Activated B cell treated with CpG ODN at 0.5 μM for 24 hours (primary cell): ENCODE results near the gene CPLX3. TPM values are rescaled to one million over a fixed set of nuclear protein-coding genes. Genes with fewer than 3 reads are reported as not detected.

Experiments
- ATAC-seq: fragments of 200-7000 bp; cut with Tn5 transposase; one replicate; pipeline ENCODE4 v1.10.0; 2021; ENCODE audit warnings: low read depth, mild to moderate bottlenecking, moderate library complexity
- CTCF ChIA-PET: fragments of 350-600 bp; sonication (Branson Sonifier 250); formaldehyde crosslinking; loops from one replicate; lab custom pipeline; 2021; ENCODE audit warnings: antibody characterized with exemption; lab: Charles Lee
- POLR2A ChIA-PET: fragments of 350-600 bp; sonication (Branson Sonifier 250); formaldehyde crosslinking; loops from one replicate; lab custom pipeline; 2021; ENCODE audit warnings: antibody characterized with exemption; lab: Charles Lee
- DNase-seq: peaks from one replicate; pipeline ENCODE4 v3.0.0; 2022
- H3K27ac Mint-ChIP-seq: one replicate; pipeline ENCODE4 v1.8.0; 2020; ENCODE audit warnings: mixed read lengths
- H3K27me3 Mint-ChIP-seq: one replicate; pipeline ENCODE4 v1.8.0; 2021; ENCODE audit warnings: mixed read lengths
- H3K36me3 Mint-ChIP-seq: one replicate; pipeline ENCODE4 v1.8.0; 2021; ENCODE audit warnings: low read depth, mixed read lengths
- H3K4me1 Mint-ChIP-seq: one replicate; pipeline ENCODE4 v1.8.0; 2021; ENCODE audit warnings: mixed read lengths
- H3K4me3 Mint-ChIP-seq: one replicate; pipeline ENCODE4 v1.8.0; 2020; ENCODE audit warnings: mild to moderate bottlenecking, mixed read lengths
- H3K9me3 Mint-ChIP-seq: one replicate; pipeline ENCODE4 v1.8.0; 2020; ENCODE audit warnings: mixed read lengths
- intact Hi-C: fragments of 100-400 bp; cut with micrococcal nuclease; formaldehyde crosslinking; loops from one replicate; pipeline ENCODE4 v1.15.1; 2024
- total RNA-seq: library from RNA; stranded (reverse); gene quantifications from 2 replicates; pipeline ENCODE4 v1.2.3, GENCODE V29; 2022
- TF ChIP-seq, protein P1 (sequence below): fragments of 200-600 bp; IDR thresholded peaks from one replicate; pipeline ENCODE4 v1.8.0; 2022; ENCODE audit warnings: antibody characterized with exemption, mild to moderate bottlenecking

CPLX3 gene
- total RNA-seq, 1 donor from 2014 or later, result 0.22 TPM

DNA sequence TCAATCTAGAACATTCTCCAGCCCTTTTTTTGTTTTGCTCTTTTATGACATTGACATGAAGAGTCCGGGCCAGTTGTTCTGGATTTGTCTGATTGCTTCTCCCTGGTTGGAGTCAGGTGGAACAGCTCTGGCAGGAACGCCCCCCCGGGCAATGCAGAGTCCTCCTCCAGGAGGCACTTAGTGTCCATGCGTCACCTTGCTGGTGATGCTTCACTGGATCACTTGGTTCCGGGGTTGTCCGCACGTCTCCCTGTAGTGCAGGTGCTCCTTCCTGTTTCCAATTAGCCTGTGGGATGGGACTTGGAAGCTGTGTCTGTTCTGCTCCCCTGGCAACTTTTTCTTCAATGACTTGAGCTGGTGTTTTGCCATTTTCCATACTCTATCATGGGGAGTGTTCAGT lies 34.8 kb upstream of the CPLX3 start:
- H3K4me3 Mint-ChIP-seq, result peak overlapping the region; percentile 71
- H3K36me3 Mint-ChIP-seq, result peaks cover 69% of the 10 kb centered on the region
- TF ChIP-seq, protein P1, sequence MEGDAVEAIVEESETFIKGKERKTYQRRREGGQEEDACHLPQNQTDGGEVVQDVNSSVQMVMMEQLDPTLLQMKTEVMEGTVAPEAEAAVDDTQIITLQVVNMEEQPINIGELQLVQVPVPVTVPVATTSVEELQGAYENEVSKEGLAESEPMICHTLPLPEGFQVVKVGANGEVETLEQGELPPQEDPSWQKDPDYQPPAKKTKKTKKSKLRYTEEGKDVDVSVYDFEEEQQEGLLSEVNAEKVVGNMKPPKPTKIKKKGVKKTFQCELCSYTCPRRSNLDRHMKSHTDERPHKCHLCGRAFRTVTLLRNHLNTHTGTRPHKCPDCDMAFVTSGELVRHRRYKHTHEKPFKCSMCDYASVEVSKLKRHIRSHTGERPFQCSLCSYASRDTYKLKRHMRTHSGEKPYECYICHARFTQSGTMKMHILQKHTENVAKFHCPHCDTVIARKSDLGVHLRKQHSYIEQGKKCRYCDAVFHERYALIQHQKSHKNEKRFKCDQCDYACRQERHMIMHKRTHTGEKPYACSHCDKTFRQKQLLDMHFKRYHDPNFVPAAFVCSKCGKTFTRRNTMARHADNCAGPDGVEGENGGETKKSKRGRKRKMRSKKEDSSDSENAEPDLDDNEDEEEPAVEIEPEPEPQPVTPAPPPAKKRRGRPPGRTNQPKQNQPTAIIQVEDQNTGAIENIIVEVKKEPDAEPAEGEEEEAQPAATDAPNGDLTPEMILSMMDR, result no peak
- intact Hi-C loops, result no loop called here
- H3K4me1 Mint-ChIP-seq, result peaks cover 96% of the 10 kb centered on the region
- DNase-seq, result no peak
- ChIA-PET CTCF (interaction anchor here (0.9 to 26.2 kb wide), 4 partner anchors 7 to 159 kb away, joined by 3 to 1146 read pairs (median 72); partner anchors contain the start of gene CSK), POLR2A (interaction anchor here (0.5 to 32.5 kb wide), 3 partner anchors 1 to 333 kb away, joined by 3 to 2569 read pairs (median 2569); partner anchors contain the start of gene CSK)
- no peak for ATAC-seq
- H3K27ac Mint-ChIP-seq, result peak overlapping the region; percentile 99
- H3K27me3 Mint-ChIP-seq, result no peaks in the 10 kb centered on the region
- no peaks in the 10 kb centered on the region for H3K9me3 Mint-ChIP-seq

GRCh38 chr15:74792227-74793016 lies 34.0 kb upstream of the CPLX3 start:
- peak overlapping the region; percentile 71 for H3K4me3 Mint-ChIP-seq
- intact Hi-C loops, result loop anchor here (1.0 kb wide), 1 partner anchor 21 kb away; no protein-coding TSS in a partner anchor
- peaks cover 96% of the 10 kb centered on the region for H3K4me1 Mint-ChIP-seq
- ChIA-PET CTCF (interaction anchor here (0.6 to 26.2 kb wide), 6 partner anchors 16 to 158 kb away, joined by 3 to 1146 read pairs (median 6); partner anchors contain the start of gene CSK), POLR2A (interaction anchor here (0.7 to 32.5 kb wide), 8 partner anchors 0 to 331 kb away, joined by 3 to 2569 read pairs (median 4); partner anchors contain the start of genes CLK3, CSK and UBL7)
- H3K9me3 Mint-ChIP-seq, result no peaks in the 10 kb centered on the region
- H3K27ac Mint-ChIP-seq, result peak overlapping the region; percentile 99
- TF ChIP-seq, protein P1, result no peak
- no peak for ATAC-seq
- H3K36me3 Mint-ChIP-seq, result peaks cover 67% of the 10 kb centered on the region
- DNase-seq, result no peak
- no peaks in the 10 kb centered on the region for H3K27me3 Mint-ChIP-seq

GRCh38 chr15:74793135-74794028 lies 33.0 kb upstream of the CPLX3 start:
- no peak for DNase-seq
- H3K9me3 Mint-ChIP-seq, result no peaks in the 10 kb centered on the region
- POLR2A ChIA-PET, result interaction anchor here (0.6 to 32.5 kb wide), 10 partner anchors 10 to 702 kb away, joined by 3 to 2569 read pairs (median 4); partner anchors contain the start of genes CLK3, COX5A, CSK and UBL7
- peak overlapping the region; percentile 99 for H3K27ac Mint-ChIP-seq
- peaks cover 96% of the 10 kb centered on the region for H3K4me1 Mint-ChIP-seq
- peak overlapping the region; percentile 70 for H3K4me3 Mint-ChIP-seq
- peaks cover 68% of the 10 kb centered on the region for H3K36me3 Mint-ChIP-seq
- CTCF ChIA-PET, result interaction anchor here (0.6 to 26.2 kb wide), 7 partner anchors 9 to 159 kb away, joined by 3 to 1146 read pairs (median 4); partner anchors contain the start of gene CSK
- TF ChIP-seq, protein P1, result no peak
- intact Hi-C loops, result loop anchor here (1.0 kb wide), 1 partner anchor 22 kb away; no protein-coding TSS in a partner anchor
- H3K27me3 Mint-ChIP-seq, result no peaks in the 10 kb centered on the region
- no peak for ATAC-seq

DNA sequence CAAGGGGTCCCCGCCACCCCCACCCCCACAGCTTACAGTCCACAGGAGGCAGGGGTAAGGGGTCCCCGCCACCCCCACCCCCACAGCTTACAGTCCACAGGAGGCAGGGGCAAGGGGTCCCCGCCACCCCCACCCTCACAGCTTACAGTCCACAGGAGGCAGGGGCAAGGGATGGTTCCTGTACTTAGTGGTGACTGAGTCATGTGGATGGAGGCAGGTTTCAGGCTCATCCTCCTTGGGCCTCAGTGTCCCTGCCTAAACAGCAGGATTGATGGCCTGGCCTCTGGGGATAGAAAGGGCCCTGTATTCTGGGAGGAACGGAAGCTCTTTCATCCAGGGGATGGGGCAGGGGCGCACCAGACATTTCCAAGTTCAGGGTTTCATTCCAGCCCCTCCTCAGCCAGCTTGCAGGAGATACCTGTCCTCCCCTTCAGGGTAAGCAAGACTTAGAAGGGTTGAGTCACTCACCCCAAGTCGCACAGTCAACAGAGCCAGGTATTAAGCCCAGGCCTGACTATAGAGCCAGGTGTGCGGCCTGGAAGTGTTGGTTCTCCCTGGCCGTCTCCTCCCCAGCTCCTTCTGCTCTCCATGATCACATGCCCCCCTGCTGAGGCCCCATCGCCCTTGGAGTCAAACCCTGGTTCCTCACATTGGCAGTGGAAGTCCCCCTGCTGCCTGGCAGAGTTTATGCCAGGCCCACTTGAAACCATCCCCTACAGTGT lies 32.0 kb upstream of the CPLX3 start:
- no peaks in the 10 kb centered on the region for H3K27me3 Mint-ChIP-seq
- peak overlapping the region; percentile 64 for H3K4me3 Mint-ChIP-seq
- DNase-seq (no peak), ATAC-seq (no peak)
- H3K9me3 Mint-ChIP-seq, result no peaks in the 10 kb centered on the region
- peaks cover 96% of the 10 kb centered on the region for H3K4me1 Mint-ChIP-seq
- intact Hi-C loops, result no loop called here
- H3K36me3 Mint-ChIP-seq, result peaks cover 72% of the 10 kb centered on the region
- POLR2A ChIA-PET, result interaction anchor here (0.6 to 32.5 kb wide), 8 partner anchors 9 to 412 kb away, joined by 3 to 2569 read pairs (median 4); partner anchors contain the start of genes COX5A, CSK and ULK3
- TF ChIP-seq, protein P1, result no peak
- CTCF ChIA-PET, result interaction anchor here (0.9 to 26.2 kb wide), 4 partner anchors 8 to 160 kb away, joined by 3 to 1146 read pairs (median 6); partner anchors contain the start of gene CSK
- peak overlapping the region; percentile 88 for H3K27ac Mint-ChIP-seq
